K562 (cell line): ENCODE measurements around the gene CELSR1. TPM values are rescaled to one million over a fixed set of nuclear protein-coding genes. Genes with fewer than 3 reads are reported as not detected.

Experiments used
- ATAC-seq: fragments of 200-7000 bp; cut with Tn5 transposase; 3 replicates; pipeline ENCODE4 v1.9.1; 2020; ENCODE audit warnings: moderate library complexity
- BruUV-seq: library from RNA; stranded (reverse); fragments of 400-500 nt; replicated peaks from 2 replicates; lab custom pipeline; 2021; lab: Mats Ljungman, UMichigan
- CTCF ChIA-PET: fragments of 300-600 bp; formaldehyde crosslinking; extraction: SDS; loops from one replicate; lab custom pipeline; 2021; ENCODE audit warnings: low intra/inter-chr PET ratio; lab: Yijun Ruan, JAX
- POLR2A ChIA-PET: fragments of 300-600, 350-650 bp; sonication (Branson Sonifier 250); formaldehyde crosslinking; extraction: SDS; loops from one replicate; lab custom pipeline; 2021; ENCODE audit warnings: antibody characterized with exemption, inconsistent platforms; lab: Yijun Ruan, JAX
- DNase-seq, 4 experiments: peaks; one replicate each; pipeline versions ENCODE4 v3.0.0 to v3.0.0-alpha.2; 2011 to 2018; ENCODE audit warnings: low spot score in 3 of 4, mixed read lengths in 3 of 4; ENCODE audit errors: extremely low read depth in 1 of 4
- FAIRE-seq: peaks from 2 replicates; lab custom pipeline; 2011; peaks lifted over from hg19 to GRCh38; lab: Jason Lieb, UNC
- H2AFZ ChIP-seq: 2 replicates; pipeline ENCODE4 v1.6.0; 2011; ENCODE audit warnings: low read depth, low read length, control low read depth, inconsistent platforms
- H3K27ac ChIP-seq: fragments of 200-600 bp; 3 replicates; pipeline ENCODE4 v1.8.0; 2011; ENCODE audit warnings: low read depth, mild to moderate bottlenecking, control low read depth, inconsistent platforms, low read length, moderate library complexity, mixed read lengths; ENCODE audit errors: extremely low read depth
- H3K27me3 ChIP-seq, 2 experiments: fragments of 300-600 bp in 1 of 2; 2 replicates in 1 of 2; 3 replicates in 1 of 2; pipeline versions ENCODE4 v1.6.0 to v1.8.0; 2011; ENCODE audit warnings: inconsistent platforms in 2 of 2, low read length in 2 of 2, mild to moderate bottlenecking in 1 of 2, mixed read lengths in 1 of 2, moderate library complexity in 1 of 2; ENCODE audit not compliant: control insufficient read depth in 2 of 2, insufficient read depth in 2 of 2
- H3K36me3 ChIP-seq: fragments of 300-600 bp; 3 replicates; pipeline ENCODE4 v1.8.0; 2011; ENCODE audit warnings: mild to moderate bottlenecking, low read length, inconsistent platforms; ENCODE audit not compliant: control insufficient read depth, insufficient read depth
- H3K4me1 ChIP-seq, 2 experiments: fragments of 200-600 bp in 1 of 2; replicated peaks in 1 of 2; 2 replicates in 1 of 2; 3 replicates in 1 of 2; pipeline versions ENCODE4 v1.5.1 to v1.8.0; 2011; ENCODE audit warnings: inconsistent platforms in 2 of 2, low read length in 2 of 2, mild to moderate bottlenecking in 1 of 2, mixed read lengths in 1 of 2, moderate library complexity in 1 of 2; ENCODE audit not compliant: control insufficient read depth in 2 of 2, insufficient read depth in 2 of 2
- H3K4me2 ChIP-seq: 2 replicates; pipeline ENCODE4 v1.6.1; 2011; ENCODE audit warnings: low read length, control low read depth, inconsistent platforms, mixed read lengths; ENCODE audit not compliant: insufficient read depth
- H3K4me3 ChIP-seq: fragments of 200-600 bp; sonication (generic), shearing (Covaris generic); 2 replicates; pipeline ENCODE4 v1.5.1; 2016; ENCODE audit warnings: control low read depth, inconsistent platforms
- H3K79me2 ChIP-seq: fragments of 200-600 bp; 3 replicates; pipeline ENCODE4 v1.8.0; 2011; ENCODE audit warnings: low read length, inconsistent platforms; ENCODE audit not compliant: control insufficient read depth, insufficient read depth
- H3K9ac ChIP-seq, 2 experiments: 2 replicates each; pipeline versions ENCODE4 v1.6.0 to v1.6.1; 2011; ENCODE audit warnings: low read depth in 2 of 2, low read length in 2 of 2, control low read depth in 1 of 2, inconsistent platforms in 1 of 2, mild to moderate bottlenecking in 1 of 2, mixed read lengths in 1 of 2; ENCODE audit not compliant: insufficient read depth in 1 of 2
- H3K9me1 ChIP-seq: one replicate; pipeline ENCODE4 v1.6.0; 2011; ENCODE audit warnings: inconsistent platforms, mild to moderate bottlenecking, low read length, moderate library complexity; ENCODE audit not compliant: control insufficient read depth, insufficient read depth
- H3K9me3 ChIP-seq: replicated peaks from 2 replicates; pipeline ENCODE4 v1.5.1; 2011; ENCODE audit warnings: low read depth, low read length, inconsistent platforms; ENCODE audit not compliant: control insufficient read depth, insufficient read depth
- H4K20me1 ChIP-seq: replicated peaks from 2 replicates; pipeline ENCODE4 v1.6.1; 2011; ENCODE audit warnings: low read length, inconsistent platforms, mixed read lengths; ENCODE audit not compliant: control insufficient read depth, insufficient read depth
- ESRRA ChIP-seq: fragments of 450-650 bp; IDR thresholded peaks from 2 replicates; pipeline ENCODE4 v1.6.1; 2014; ENCODE audit warnings: low read depth, mild to moderate bottlenecking, moderate library complexity, borderline replicate concordance
- GABPA ChIP-seq: fragments of 200-800 bp; sonication (Bioruptor generic); conservative IDR thresholded peaks from 2 replicates; pipeline ENCODE4 v1.6.1; 2016; ENCODE audit warnings: low read depth, missing genetic modification characterization, missing compliant biosample characterization
- HCFC1 ChIP-seq: IDR thresholded peaks from 2 replicates; pipeline ENCODE4 v1.6.1; 2012; ENCODE audit warnings: low read depth, low read length, improper control_type of control experiment
- HDAC3 ChIP-seq: fragments of 450-650 bp; IDR thresholded peaks from 2 replicates; pipeline ENCODE4 v1.6.1; 2018; ENCODE audit warnings: borderline replicate concordance, mild to moderate bottlenecking, moderate library complexity; ENCODE audit not compliant: partially characterized antibody
- HDAC6 ChIP-seq: IDR thresholded peaks from 2 replicates; pipeline ENCODE4 v1.6.1; 2012; ENCODE audit warnings: low read depth, mild to moderate bottlenecking, control low read depth, inconsistent platforms, low read length, moderate library complexity
- HMBOX1 ChIP-seq: sonication (generic); IDR thresholded peaks from 2 replicates; pipeline ENCODE4 v1.6.1; 2016
- NCOA4 ChIP-seq: fragments of 450-650 bp; IDR thresholded peaks from 2 replicates; pipeline ENCODE4 v1.6.1; 2018; ENCODE audit warnings: mild to moderate bottlenecking; ENCODE audit not compliant: partially characterized antibody
- NFIX ChIP-seq: fragments of 250-450 bp; sonication (Bioruptor Pico); IDR thresholded peaks from 2 replicates; pipeline ENCODE4 v1.4.0; 2020; ENCODE audit warnings: low read depth, mild to moderate bottlenecking, moderate library complexity
- RBM25 ChIP-seq: fragments of 200-400 bp; formaldehyde crosslinking; IDR thresholded peaks from 2 replicates; pipeline ENCODE4 v1.6.1; 2018; ENCODE audit warnings: low read length, low read depth, moderate library complexity; ENCODE audit not compliant: severe bottlenecking
- SLC30A9 ChIP-seq: fragments of 250-450 bp; sonication (Bioruptor Pico); IDR thresholded peaks from 2 replicates; pipeline ENCODE4 v1.8.0; 2022; ENCODE audit warnings: mild to moderate bottlenecking, moderate library complexity
- TOE1 ChIP-seq, 2 experiments: fragments of 450-650 bp in 1 of 2; sonication (generic) in 1 of 2; formaldehyde crosslinking in 1 of 2; IDR thresholded peaks; 2 replicates each; pipeline versions ENCODE4 v1.7.1 to v1.8.0; 2016 to 2022; ENCODE audit warnings: borderline replicate concordance in 2 of 2, mild to moderate bottlenecking in 2 of 2, antibody characterized with exemption in 1 of 2, inconsistent platforms in 1 of 2, low read depth in 1 of 2, missing genetic modification reagents in 1 of 2, moderate library complexity in 1 of 2
- ZNF274 ChIP-seq: IDR thresholded peaks from 2 replicates; pipeline ENCODE4 v1.6.1; 2011; ENCODE audit warnings: low read depth, mild to moderate bottlenecking, low read length, moderate library complexity, borderline replicate concordance
- ZNF41 ChIP-seq: fragments of 250-450 bp; sonication (Bioruptor Pico); conservative IDR thresholded peaks from 2 replicates; pipeline ENCODE4 v1.4.0; 2020; ENCODE audit warnings: mild to moderate bottlenecking
- WGBS: fragments of 100-300 bp; shearing (Covaris generic); methylation state at CpG from one replicate; pipeline ENCODE4 v1.1.6; 2016; ENCODE audit warnings: low coverage, mixed read lengths; ENCODE audit not compliant: insufficient coverage; ENCODE audit errors: missing lambda C conversion rate; 5-methylcytosine and 5-hydroxymethylcytosine counted together
- in situ Hi-C: fragments of 300-500 bp; cut with MboI; formaldehyde crosslinking; loops from 4 replicates; pipeline ENCODE4 v1.15.0; 2018; ENCODE audit warnings: inconsistent platforms, mixed read lengths
- intact Hi-C: fragments of 100-400 bp; cut with micrococcal nuclease; formaldehyde crosslinking; loops from 2 replicates; pipeline ENCODE4 v1.14.2; 2022
- polyA plus RNA-seq, 8 experiments: library from polyadenylated mRNA; depleted of rRNA in 4 of 8; stranded (reverse) in 5 of 8; unstranded in 3 of 8; fragments of >200 nt; fragmentation: Nextera tagmentation in 2 of 8; fragmentation: Illumina TruSeq in 1 of 8; extraction: Ambion mirVana in 2 of 8; extraction: Trizol in 1 of 8; gene quantifications; 2 replicates each; pipeline versions ENCODE4 v1.2.1 to v1.2.3, GENCODE V29; 2011 to 2014; ENCODE audit warnings: inconsistent platforms in 1 of 8, missing spikeins in 1 of 8
- total RNA-seq, 7 experiments: library from RNA; depleted of rRNA in 6 of 7; stranded (reverse); fragments of >200 nt in 6 of 7; fragmentation: Illumina TruSeq in 2 of 7; extraction: Trizol in 2 of 7; gene quantifications; 2 replicates each; pipeline versions ENCODE4 v1.2.1 to v1.2.3, GENCODE V29; 2011 to 2021; ENCODE audit warnings: low replicate concordance in 1 of 7
- TF ChIP-seq, protein P1 (sequence below), 2 experiments: IDR thresholded peaks; 2 replicates each; pipeline ENCODE4 v1.6.1; 2012; ENCODE audit warnings: improper control_type of control experiment in 2 of 2, low read depth in 2 of 2, low read length in 2 of 2, borderline replicate concordance in 1 of 2

CELSR1 gene
- total and polyA plus RNA-seq, 9 of the 15 experiments (the other 6 are each of a cell fraction or from before 2014, with no cell fraction given): under 0.01 to 0.09 TPM; not detected in 7

- no TSS peak for BruUV-seq
- Histone ChIP-seq H3K27me3 (no peaks in the 10 kb centered on the region), H3K9me3 (no peaks in the 10 kb centered on the region), H2AFZ (no peak overlapping the region), H4K20me1 (peaks cover 9% of the 10 kb centered on the region), H3K9me1 (no peaks in the 10 kb centered on the region), H3K79me2 (peaks cover 81% of the 10 kb centered on the region), H3K4me3 (no peak overlapping the region), H3K9ac (peak overlapping the region in 1 of 2 experiments; percentile 41; a peak in 2 of 4 replicates), H3K36me3 (peaks cover 10% of the 10 kb centered on the region; the same call in 2 of the 3 replicates), H3K4me2 (no peak overlapping the region), H3K4me1 (peaks cover 8 to 67% of the 10 kb centered on the region in 2 experiments; a peak in 4 of 5 replicates), H3K27ac (no peak overlapping the region)
- in situ Hi-C loops (no loop called here), intact Hi-C loops (no loop called here)
- TF ChIP-seq NFIX (CRISPR knock-in tag) (no peak), ZNF41 (CRISPR knock-in tag) (no peak), SLC30A9 (CRISPR knock-in tag) (no peak), ESRRA (no peak), RBM25 (no peak), HDAC6 (no peak), GABPA (tag) (no peak), HDAC3 (no peak), NCOA4 (no peak), ZNF274 (no peak), HMBOX1 (no peak), TOE1 (IDR thresholded peaks at IDR 0.05; ENCODE audit: borderline replicate concordance) (no peak), TOE1 (CRISPR knock-in tag; IDR thresholded peaks at IDR 0.05; ENCODE audit: borderline replicate concordance, low read depth) (no peak), HCFC1 (no peak)
- TF ChIP-seq, protein P1, sequence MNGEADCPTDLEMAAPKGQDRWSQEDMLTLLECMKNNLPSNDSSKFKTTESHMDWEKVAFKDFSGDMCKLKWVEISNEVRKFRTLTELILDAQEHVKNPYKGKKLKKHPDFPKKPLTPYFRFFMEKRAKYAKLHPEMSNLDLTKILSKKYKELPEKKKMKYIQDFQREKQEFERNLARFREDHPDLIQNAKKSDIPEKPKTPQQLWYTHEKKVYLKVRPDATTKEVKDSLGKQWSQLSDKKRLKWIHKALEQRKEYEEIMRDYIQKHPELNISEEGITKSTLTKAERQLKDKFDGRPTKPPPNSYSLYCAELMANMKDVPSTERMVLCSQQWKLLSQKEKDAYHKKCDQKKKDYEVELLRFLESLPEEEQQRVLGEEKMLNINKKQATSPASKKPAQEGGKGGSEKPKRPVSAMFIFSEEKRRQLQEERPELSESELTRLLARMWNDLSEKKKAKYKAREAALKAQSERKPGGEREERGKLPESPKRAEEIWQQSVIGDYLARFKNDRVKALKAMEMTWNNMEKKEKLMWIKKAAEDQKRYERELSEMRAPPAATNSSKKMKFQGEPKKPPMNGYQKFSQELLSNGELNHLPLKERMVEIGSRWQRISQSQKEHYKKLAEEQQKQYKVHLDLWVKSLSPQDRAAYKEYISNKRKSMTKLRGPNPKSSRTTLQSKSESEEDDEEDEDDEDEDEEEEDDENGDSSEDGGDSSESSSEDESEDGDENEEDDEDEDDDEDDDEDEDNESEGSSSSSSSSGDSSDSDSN (IDR thresholded peaks at IDR 0.05; ENCODE audit: borderline replicate concordance in 1 of 2, low read depth in 2 of 2, low read length in 2 of 2): no peak
- DNase-seq (no peak), ATAC-seq (no peak), FAIRE-seq (no peak)
- CTCF ChIA-PET: no interaction called here
- WGBS: 92% methylated on average over 10 of the region's 19 CpGs
- POLR2A ChIA-PET: no interaction called here
Measured at GRCh38 chr22:46585340-46586122, 48.1 kb upstream of the CELSR1 start.
